IMR-90 (cell line): ENCODE results near the gene CAMTA2. TPM values are rescaled to one million over a fixed set of nuclear protein-coding genes. Genes with fewer than 3 reads are reported as not detected.

ENCODE experiments used
- ATAC-seq: fragments of 200-7000 bp; cut with Tn5 transposase; 2 replicates; pipeline ENCODE4 v1.9.1; 2020; ENCODE audit warnings: low read depth, mild to moderate bottlenecking, moderate library complexity
- BruUV-seq: library from RNA; stranded (reverse); fragments of 400-500 nt; replicated peaks from 2 replicates; lab custom pipeline; 2021; lab: Mats Ljungman, UMichigan
- CTCF ChIA-PET: fragments of 300-600 bp; formaldehyde crosslinking; extraction: SDS; loops from one replicate; lab custom pipeline; 2021; ENCODE audit warnings: antibody characterized with exemption; lab: Yijun Ruan, JAX
- POLR2A ChIA-PET: fragments of 300-600 bp; sonication (Branson Sonifier 250); formaldehyde crosslinking; loops from one replicate; lab custom pipeline; 2022; ENCODE audit warnings: antibody characterized with exemption; ENCODE audit not compliant: unreplicated experiment; lab: Charles Lee
- DNase-seq: peaks from one replicate; pipeline ENCODE4 v3.0.0; 2013
- H2AFZ ChIP-seq: replicated peaks from 2 replicates; pipeline ENCODE3; 2013; ENCODE audit warnings: low read length, mild to moderate bottlenecking; ENCODE audit not compliant: poor library complexity
- H2AK5ac ChIP-seq: 2 replicates; pipeline ENCODE4 v1.6.1; 2013; ENCODE audit warnings: low read depth, low read length, inconsistent platforms
- H2AK9ac ChIP-seq: replicated peaks from 2 replicates; pipeline ENCODE3; 2013; ENCODE audit warnings: mild to moderate bottlenecking, low read depth, low read length, moderate library complexity; ENCODE audit not compliant: poor library complexity
- H2BK120ac ChIP-seq: 2 replicates; pipeline ENCODE4 v1.6.1; 2013; ENCODE audit warnings: low read depth, low read length, inconsistent platforms
- H2BK15ac ChIP-seq: 3 replicates; pipeline ENCODE4 v1.6.1; 2013; ENCODE audit warnings: low read depth, low read length, inconsistent platforms
- H2BK20ac ChIP-seq: 2 replicates; pipeline ENCODE4 v1.6.1; 2013; ENCODE audit warnings: low read depth, mild to moderate bottlenecking, inconsistent platforms, low read length, moderate library complexity
- H2BK5ac ChIP-seq: 2 replicates; pipeline ENCODE4 v1.6.1; 2013; ENCODE audit warnings: mild to moderate bottlenecking, low read depth, low read length, inconsistent platforms; ENCODE audit not compliant: poor library complexity, severe bottlenecking
- H3K14ac ChIP-seq: replicated peaks from 2 replicates; pipeline ENCODE4 v1.6.1; 2013; ENCODE audit warnings: low read depth, low read length, inconsistent platforms
- H3K18ac ChIP-seq: 2 replicates; pipeline ENCODE4 v1.6.1; 2013; ENCODE audit warnings: low read depth, low read length, control low read depth
- H3K23ac ChIP-seq: 2 replicates; pipeline ENCODE4 v1.6.1; 2013; ENCODE audit warnings: low read depth, low read length, inconsistent platforms
- H3K27ac ChIP-seq: 2 replicates; pipeline ENCODE4 v1.5.1; 2013; ENCODE audit warnings: mild to moderate bottlenecking, control low read depth, low read length; ENCODE audit not compliant: insufficient read depth
- H3K27me3 ChIP-seq: 2 replicates; pipeline ENCODE4 v1.6.1; 2013; ENCODE audit warnings: low read length; ENCODE audit not compliant: control insufficient read depth, insufficient read depth
- H3K36me3 ChIP-seq: 2 replicates; pipeline ENCODE4 v1.6.1; 2013; ENCODE audit warnings: low read length, mixed read lengths; ENCODE audit not compliant: control insufficient read depth, insufficient read depth
- H3K4ac ChIP-seq: 2 replicates; pipeline ENCODE4 v1.6.1; 2013; ENCODE audit warnings: low read depth, low read length, inconsistent platforms
- H3K4me1 ChIP-seq: 2 replicates; pipeline ENCODE4 v1.6.1; 2013; ENCODE audit warnings: low read length, mixed read lengths; ENCODE audit not compliant: control insufficient read depth, insufficient read depth
- H3K4me2 ChIP-seq: 2 replicates; pipeline ENCODE4 v1.6.1; 2013; ENCODE audit warnings: low read depth, mild to moderate bottlenecking, control low read depth, low read length, moderate library complexity
- H3K4me3 ChIP-seq: 2 replicates; pipeline ENCODE4 v1.5.1; 2013; ENCODE audit warnings: low read depth, mild to moderate bottlenecking, control low read depth, low read length, moderate library complexity; ENCODE audit not compliant: insufficient read depth
- H3K56ac ChIP-seq: 2 replicates; pipeline ENCODE4 v1.6.1; 2013; ENCODE audit warnings: low read length, inconsistent platforms; ENCODE audit not compliant: insufficient read depth; ENCODE audit errors: extremely low read depth
- H3K79me1 ChIP-seq, 2 experiments: 2 replicates each; pipeline ENCODE4 v1.6.1; 2013; ENCODE audit warnings: low read length in 2 of 2, inconsistent platforms in 1 of 2, low read depth in 1 of 2
- H3K9ac ChIP-seq: 2 replicates; pipeline ENCODE4 v1.6.1; 2013; ENCODE audit warnings: low read depth, low read length, control low read depth
- H3K9me1 ChIP-seq: 2 replicates; pipeline ENCODE4 v1.6.1; 2013; ENCODE audit warnings: low read length, inconsistent platforms; ENCODE audit not compliant: insufficient read depth
- H3K9me3 ChIP-seq: 2 replicates; pipeline ENCODE4 v1.6.1; 2013; ENCODE audit warnings: low read length; ENCODE audit not compliant: control insufficient read depth, insufficient read depth
- H4K20me1 ChIP-seq: 2 replicates; pipeline ENCODE4 v1.6.1; 2013; ENCODE audit warnings: low read length, inconsistent platforms; ENCODE audit not compliant: insufficient read depth
- H4K5ac ChIP-seq: 2 replicates; pipeline ENCODE4 v1.6.1; 2013; ENCODE audit warnings: mild to moderate bottlenecking, low read depth, low read length, control low read depth
- H4K8ac ChIP-seq, 2 experiments: 2 replicates each; pipeline ENCODE4 v1.6.1; 2013; ENCODE audit warnings: low read depth in 2 of 2, low read length in 2 of 2, control low read depth in 1 of 2, inconsistent platforms in 1 of 2
- H4K91ac ChIP-seq: 2 replicates; pipeline ENCODE4 v1.6.1; 2013; ENCODE audit warnings: low read depth, low read length, inconsistent platforms; ENCODE audit not compliant: insufficient read depth
- CEBPB ChIP-seq: IDR thresholded peaks from 2 replicates; pipeline ENCODE4 v1.6.1; 2012; ENCODE audit warnings: low read depth, low read length, improper control_type of control experiment
- MAFK ChIP-seq: IDR thresholded peaks from 2 replicates; pipeline ENCODE4 v1.6.1; 2012; ENCODE audit warnings: low read depth, low read length, improper control_type of control experiment
- MAZ ChIP-seq: IDR thresholded peaks from 2 replicates; pipeline ENCODE4 v1.6.1; 2012; ENCODE audit warnings: low read depth, mild to moderate bottlenecking, low read length, improper control_type of control experiment, moderate library complexity, borderline replicate concordance
- SMC3 ChIP-seq: fragments of 150-350 bp; IDR thresholded peaks from 2 replicates; pipeline ENCODE4 v1.6.1; 2016; ENCODE audit warnings: low read depth, mild to moderate bottlenecking, antibody characterized with exemption, low read length, moderate library complexity
- WGBS, 2 experiments: methylation state at CpG; one replicate each; pipeline versions ENCODE4 v1.1.5 to v1.1.7; 2013; ENCODE audit warnings: missing lambda C conversion rate in 2 of 2; ENCODE audit not compliant: insufficient read length in 1 of 2; ENCODE audit errors: extremely low coverage in 2 of 2; 5-methylcytosine and 5-hydroxymethylcytosine counted together
- dilution Hi-C: fragments of 300-500 bp; cut with HindIII; formaldehyde crosslinking; loops from one replicate; pipeline ENCODE4 v1.14.3; 2018; ENCODE audit warnings: low sequenced_read_pairs; ENCODE audit not compliant: unreplicated experiment
- in situ Hi-C: fragments of 300-500 bp; cut with MboI; formaldehyde crosslinking; loops from 3 replicates; pipeline ENCODE4 v1.14.3; 2019; ENCODE audit warnings: low sequenced_read_pairs, inconsistent platforms, mixed read lengths
- intact Hi-C: fragments of 100-400 bp; cut with micrococcal nuclease; formaldehyde crosslinking; loops from 2 replicates; pipeline ENCODE4 v1.10.0; 2022
- polyA plus RNA-seq, 3 experiments: library from polyadenylated mRNA; depleted of rRNA; stranded (reverse); fragments of >200 nt; gene quantifications; 2 replicates each; pipeline ENCODE4 v1.2.3, GENCODE V29; 2012; ENCODE audit warnings: low replicate concordance in 1 of 3
- total RNA-seq: library from RNA; depleted of rRNA; stranded (reverse); fragments of >200 nt; gene quantifications from 2 replicates; pipeline ENCODE4 v1.2.3, GENCODE V29; 2012

The CAMTA2 gene
- total and polyA plus RNA-seq, 2 of the 4 experiments (the other 2 are of a cell fraction), result 1.4 to 54.7 TPM

GRCh38 chr17:5000237-5000639 lies 12.8 kb upstream of the CAMTA2 start:
- intact Hi-C loops, result no loop called here
- CTCF ChIA-PET, result no interaction called here
- H2BK15ac ChIP-seq, result no peak overlapping the region
- H2BK20ac ChIP-seq, result no peak overlapping the region
- H4K5ac ChIP-seq, result no peak overlapping the region
- H3K14ac ChIP-seq, result no peak overlapping the region
- in situ Hi-C loops, result no loop called here
- H3K9ac ChIP-seq, result no peak overlapping the region
- H3K79me1 ChIP-seq, result peaks cover 28 to 57% of the 10 kb centered on the region in 2 experiments
- no peak overlapping the region for H4K8ac ChIP-seq
- no peaks in the 10 kb centered on the region for H3K9me3 ChIP-seq
- H2BK120ac ChIP-seq, result no peak overlapping the region
- dilution Hi-C loops, result no loop called here
- H3K56ac ChIP-seq, result no peak overlapping the region
- TF ChIP-seq SMC3, result no peak
- peak; percentile 24; the same call in 1 of the 2 replicates for TF ChIP-seq MAZ
- TF ChIP-seq CEBPB, result peak; percentile 76
- no peak for TF ChIP-seq MAFK
- peaks cover 18% of the 10 kb centered on the region for H3K9me1 ChIP-seq
- ATAC-seq, result no peak
- H3K4me3 ChIP-seq, result no peak overlapping the region
- H3K4me2 ChIP-seq, result peak overlapping the region; percentile 1; the same call in 1 of the 2 replicates
- H3K36me3 ChIP-seq, result peaks cover 43% of the 10 kb centered on the region
- whole genome bisulfite sequencing, 2 experiments, result 82% methylated on average over 2 of the region's 11 CpGs; no CpG with 5 or more reads in 1 of the 2 experiments
- H2AFZ ChIP-seq, result no peak overlapping the region
- H3K27me3 ChIP-seq, result no peaks in the 10 kb centered on the region
- DNase-seq, result no peak
- no peak overlapping the region for H4K91ac ChIP-seq
- peak overlapping the region; percentile 59; the same call in 1 of the 2 replicates for H2AK5ac ChIP-seq
- H4K20me1 ChIP-seq, result peaks cover 26% of the 10 kb centered on the region
- H3K4ac ChIP-seq, result peak overlapping the region; percentile 27; the same call in 1 of the 2 replicates
- H3K23ac ChIP-seq, result peak overlapping the region; percentile 84
- POLR2A ChIA-PET, result interaction anchor here (0.6 kb wide), 1 partner anchor 11 kb away, joined by 3 read pairs; no protein-coding TSS in a partner anchor
- H3K27ac ChIP-seq, result no peak overlapping the region
- H2BK5ac ChIP-seq, result no peak overlapping the region
- H3K4me1 ChIP-seq, result peaks cover 21% of the 10 kb centered on the region
- peak overlapping the region; percentile 78 for H2AK9ac ChIP-seq
- BruUV-seq, result no TSS peak
- no peak overlapping the region for H3K18ac ChIP-seq
